Neural crest cell (in vitro differentiated cells): ENCODE measurements around the gene ACAD8. TPM values are rescaled to one million over a fixed set of nuclear protein-coding genes. Genes with fewer than 3 reads are reported as not detected.
"Not testable (repeated sequence)": the region's sequence is repeated elsewhere in the genome, so short reads cannot be mapped to it uniquely, and the experiment has no call there.

Source experiments
- DNase-seq: peaks from one replicate; pipeline ENCODE4 v3.0.0; 2021; ENCODE audit warnings: low read depth, mixed read lengths, low spot score
- H3K27ac Mint-ChIP-seq: one replicate; pipeline ENCODE4 v1.8.0; 2021; ENCODE audit warnings: mild to moderate bottlenecking, mixed read lengths; ENCODE audit not compliant: unreplicated experiment
- H3K27me3 Mint-ChIP-seq: 2 replicates; pipeline ENCODE4 v1.8.0; 2021; ENCODE audit warnings: low read depth, mild to moderate bottlenecking, mixed read lengths
- H3K36me3 Mint-ChIP-seq: 2 replicates; pipeline ENCODE4 v1.8.0; 2021; ENCODE audit warnings: low read depth, mild to moderate bottlenecking, mixed read lengths
- H3K4me1 Mint-ChIP-seq: 2 replicates; pipeline ENCODE4 v1.8.0; 2021; ENCODE audit warnings: mixed read lengths
- H3K4me3 Mint-ChIP-seq: one replicate; pipeline ENCODE4 v1.8.0; 2021; ENCODE audit warnings: mild to moderate bottlenecking, mixed read lengths
- H3K9me3 Mint-ChIP-seq: 2 replicates; pipeline ENCODE4 v1.8.0; 2021; ENCODE audit warnings: mixed read lengths
- CTCF ChIP-seq: fragments of 200-600 bp; sonication (generic); conservative IDR thresholded peaks from 2 replicates; pipeline ENCODE4 v1.5.0; 2021; ENCODE audit warnings: antibody characterized with exemption, mild to moderate bottlenecking
- total RNA-seq: library from RNA; stranded (reverse); gene quantifications from 2 replicates; pipeline ENCODE4 v1.2.1, GENCODE V29; 2021

The ACAD8 gene
- total RNA-seq, 1 donor from 2014 or later: 28.5 TPM

GRCh38 chr11:134275534-134276395 is 22.4 kb downstream of the ACAD8 start, which contains the start of gene GLB1L3:
GLB1L3 (plus strand) TSS chr11:134276379; CDS start chr11:134276741, 362 bp downstream.
- peak within 1 kb of the TSS; percentile 88 for H3K4me3 Mint-ChIP-seq
- no peaks in the 10 kb centered on the region for H3K9me3 Mint-ChIP-seq
- H3K36me3 Mint-ChIP-seq: no peaks in the 10 kb centered on the region
- TF ChIP-seq CTCF: peak; percentile 49
- peak; percentile 33 for DNase-seq
- H3K27ac Mint-ChIP-seq: no peak within 1 kb of the TSS
- peaks cover 92% of the 10 kb centered on the region for H3K27me3 Mint-ChIP-seq
- H3K4me1 Mint-ChIP-seq: peaks cover 24% of the 10 kb centered on the region

GRCh38 chr11:134276396-134277182 is 23.2 kb downstream of the ACAD8 start:
- H3K9me3 Mint-ChIP-seq: no peaks in the 10 kb centered on the region
- peaks cover 24% of the 10 kb centered on the region for H3K4me1 Mint-ChIP-seq
- no peak overlapping the region for H3K27ac Mint-ChIP-seq
- peaks cover 86% of the 10 kb centered on the region for H3K27me3 Mint-ChIP-seq
- peak overlapping the region; percentile 87 for H3K4me3 Mint-ChIP-seq
- peak; percentile 7 for TF ChIP-seq CTCF
- no peaks in the 10 kb centered on the region for H3K36me3 Mint-ChIP-seq
- no peak for DNase-seq

- Mint-ChIP-seq H3K36me3 (no peaks in the 10 kb centered on the region), H3K4me1 (peaks cover 24% of the 10 kb centered on the region), H3K27ac (no peak overlapping the region)
Observed at GRCh38 chr11:134277183-134278001, 24.0 kb downstream of the ACAD8 start.

GRCh38 chr11:134278356-134278755 is 25.0 kb downstream of the ACAD8 start:
- TF ChIP-seq CTCF: no peak
- Mint-ChIP-seq H3K27me3 (peaks cover 69% of the 10 kb centered on the region), H3K4me1 (peaks cover 18% of the 10 kb centered on the region), H3K9me3 (no peaks in the 10 kb centered on the region), H3K27ac (no peak overlapping the region), H3K4me3 (no peak overlapping the region), H3K36me3 (no peaks in the 10 kb centered on the region)
- no peak for DNase-seq

More at GRCh38 chr11:134277183-134278001, 24.0 kb downstream of the ACAD8 start:
- no peak for TF ChIP-seq CTCF
- DNase-seq: no peak
- Mint-ChIP-seq H3K27me3 (peaks cover 78% of the 10 kb centered on the region), H3K4me3 (peak overlapping the region; percentile 88), H3K9me3 (no peaks in the 10 kb centered on the region)

GRCh38 chr11:134281635-134282034 is 28.3 kb downstream of the ACAD8 start:
- H3K36me3 Mint-ChIP-seq, H3K9me3 Mint-ChIP-seq, H3K4me1 Mint-ChIP-seq, DNase-seq, H3K27ac Mint-ChIP-seq, H3K4me3 Mint-ChIP-seq: not testable (repeated sequence)
- H3K27me3 Mint-ChIP-seq: peaks cover 40% of the 10 kb centered on the region
